CD4-positive, alpha-beta T cell treated with Interleukin-17A for 4 hours (primary cell): ENCODE data around the gene TEX29.

Experiments used
- DNase-seq: peaks from one replicate; pipeline ENCODE4 v3.0.0-alpha.2; 2020; ENCODE audit warnings: mixed read lengths

Gene TEX29

GRCh38 chr13:111292710-111293485 lies 27.5 kb upstream of the TEX29 start:
- DNase-seq, result no peak

- DNase-seq, result no peak
These were observed 24.6 kb upstream of the TEX29 start for GRCh38 chr13:111295886-111296285.

- DNase-seq, result no peak
These were observed 24.0 kb upstream of the TEX29 start for GRCh38 chr13:111296417-111296816.

GRCh38 chr13:111298214-111298975 lies 22.0 kb upstream of the TEX29 start:
- DNase-seq, result no peak

GRCh38 chr13:111302045-111302726 lies 18.3 kb upstream of the TEX29 start:
- no peak for DNase-seq

DNA sequence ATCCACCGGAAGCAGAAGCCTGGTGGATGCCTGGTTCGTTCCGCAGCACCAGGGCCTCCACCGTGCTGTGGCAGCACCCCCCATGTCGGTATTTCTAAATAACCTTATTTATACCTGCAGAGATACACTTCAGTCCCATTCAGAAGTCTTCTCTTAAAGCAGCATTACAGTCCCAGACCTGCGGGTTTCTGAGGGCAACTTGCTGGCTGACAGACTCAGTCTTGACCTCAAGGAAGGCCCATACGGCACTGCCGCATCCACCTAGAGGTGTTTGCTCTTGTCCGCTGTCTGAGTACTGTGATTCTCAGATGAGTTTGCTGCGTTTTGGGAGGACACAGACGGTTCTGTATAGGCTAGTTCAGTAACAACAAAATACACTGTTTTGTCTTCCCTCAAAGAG lies 16.9 kb upstream of the TEX29 start:
- DNase-seq, result no peak

GRCh38 chr13:111304041-111304544 lies 16.3 kb upstream of the TEX29 start:
- no peak for DNase-seq

- DNase-seq, result no peak
These were observed 15.7 kb upstream of the TEX29 start for GRCh38 chr13:111304603-111305289.

DNA sequence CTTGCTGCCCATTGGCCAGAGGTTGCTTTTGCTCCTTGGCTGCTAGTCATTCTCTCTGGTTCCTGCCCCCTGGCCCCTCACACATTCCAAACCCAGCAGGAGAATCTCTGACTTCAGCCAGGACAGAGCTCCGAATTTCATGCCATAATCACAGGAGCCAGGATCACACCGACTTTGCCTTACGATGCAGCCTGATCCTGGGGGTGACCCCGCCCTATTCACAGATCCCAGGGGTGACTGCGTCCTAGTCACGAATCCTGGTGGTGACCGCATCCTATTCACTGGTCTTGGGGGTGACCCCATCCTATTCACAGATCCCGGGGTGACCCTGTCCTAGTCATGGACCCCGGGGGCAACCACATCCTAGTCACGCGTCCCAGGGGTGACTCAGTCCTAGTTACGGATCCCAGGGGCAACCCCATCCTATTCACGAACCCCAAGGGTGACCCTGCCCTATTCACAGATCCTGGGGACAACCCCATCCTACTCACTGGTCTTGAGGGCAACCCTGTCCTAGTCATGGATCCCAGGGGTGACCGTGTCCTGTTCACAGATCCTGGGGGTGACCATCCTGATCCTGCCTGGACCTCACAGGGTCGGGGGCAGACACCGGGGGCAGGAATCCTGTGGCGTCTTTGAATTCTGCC lies 7.4 kb upstream of the TEX29 start:
- DNase-seq, result no peak

DNA sequence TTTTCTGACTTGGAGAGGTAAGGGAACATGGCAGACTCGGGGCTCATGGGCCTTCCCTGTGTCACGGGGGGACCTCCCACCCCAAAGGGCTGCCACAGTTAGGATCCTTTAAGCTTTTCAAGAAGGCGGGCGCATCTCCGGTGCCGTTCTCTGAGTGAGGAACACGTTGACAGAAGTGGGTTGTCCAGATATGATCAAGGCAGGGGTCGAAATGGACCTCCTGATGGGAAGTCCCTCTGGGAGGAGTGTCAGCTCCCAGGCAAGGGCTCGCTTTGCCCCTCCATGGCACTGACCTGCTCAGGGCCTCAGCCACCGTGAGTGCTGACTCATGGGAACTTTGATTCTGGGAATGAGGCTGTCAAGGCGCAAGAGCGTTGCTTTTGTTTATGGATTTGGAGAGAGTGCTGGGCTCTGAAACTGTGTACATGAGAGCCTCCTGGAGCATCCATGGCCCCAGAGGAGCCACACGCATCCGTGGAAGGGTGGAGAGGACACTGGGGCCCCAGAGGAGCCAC lies 6.5 kb upstream of the TEX29 start:
- no peak for DNase-seq

GRCh38 chr13:111314852-111315251 lies 5.6 kb upstream of the TEX29 start:
- no peak for DNase-seq

DNA sequence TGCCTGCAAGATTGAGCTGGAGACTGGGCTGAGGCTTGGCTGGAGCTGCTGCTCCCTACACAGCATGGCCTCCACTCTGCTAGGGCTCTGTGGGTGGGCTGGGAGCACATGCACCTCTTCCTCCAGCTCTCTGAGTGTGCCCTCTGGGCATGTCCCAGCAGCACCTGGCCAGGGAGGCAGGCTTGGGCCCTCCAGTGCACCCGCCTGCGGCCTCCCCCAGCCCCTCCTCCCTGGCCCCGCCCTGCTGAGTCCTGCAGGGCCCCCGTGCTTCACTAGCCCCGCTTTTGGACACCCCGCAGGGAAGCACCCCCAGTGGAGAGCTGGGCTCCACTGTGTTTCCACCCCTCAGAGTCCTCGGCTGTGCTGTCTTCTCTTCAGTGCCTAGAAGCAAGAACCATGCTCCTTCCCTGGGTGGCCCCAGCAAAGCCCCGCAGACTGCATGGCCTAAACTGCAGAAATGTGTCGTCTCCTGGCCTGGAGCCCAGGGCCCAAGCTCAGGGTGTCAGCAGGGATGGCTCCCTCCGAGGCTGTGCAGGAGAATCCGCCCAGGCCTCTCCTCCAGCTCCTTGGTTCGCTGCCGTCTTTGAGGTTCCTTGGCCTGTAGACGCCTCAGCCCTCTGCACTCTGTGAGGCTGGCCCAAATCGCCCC lies 5.0 kb upstream of the TEX29 start:
- DNase-seq, result no peak

GRCh38 chr13:111316161-111316730 lies 4.2 kb upstream of the TEX29 start:
- DNase-seq, result no peak

DNA sequence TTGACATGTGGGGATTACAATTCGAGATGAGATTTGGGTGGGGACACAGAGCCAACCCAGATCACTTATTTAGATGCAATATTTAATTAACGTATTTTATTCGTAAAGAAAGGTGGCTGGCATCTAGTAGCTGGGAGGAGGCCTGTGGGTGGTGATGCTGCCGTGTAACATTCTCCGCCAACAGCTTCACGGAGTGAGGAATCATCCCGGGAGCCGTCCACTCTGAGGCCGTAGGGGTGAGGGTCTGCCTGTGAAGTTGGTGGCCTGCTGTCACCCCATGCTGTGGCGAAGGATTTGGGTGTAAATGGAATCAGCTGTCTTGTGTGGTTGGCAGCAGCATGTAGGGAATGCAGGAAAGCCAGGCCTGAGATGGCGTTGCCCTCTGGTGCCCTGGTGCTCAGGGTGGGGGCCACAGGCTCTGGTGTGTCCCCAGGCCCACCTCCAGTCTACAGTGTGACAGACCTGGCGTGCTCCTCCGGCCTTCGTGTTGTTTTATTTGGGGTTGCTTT lies 3.3 kb upstream of the TEX29 start:
- DNase-seq, result no peak

- DNase-seq, result no peak
These were observed 2.7 kb upstream of the TEX29 start for GRCh38 chr13:111317571-111318345.

DNA sequence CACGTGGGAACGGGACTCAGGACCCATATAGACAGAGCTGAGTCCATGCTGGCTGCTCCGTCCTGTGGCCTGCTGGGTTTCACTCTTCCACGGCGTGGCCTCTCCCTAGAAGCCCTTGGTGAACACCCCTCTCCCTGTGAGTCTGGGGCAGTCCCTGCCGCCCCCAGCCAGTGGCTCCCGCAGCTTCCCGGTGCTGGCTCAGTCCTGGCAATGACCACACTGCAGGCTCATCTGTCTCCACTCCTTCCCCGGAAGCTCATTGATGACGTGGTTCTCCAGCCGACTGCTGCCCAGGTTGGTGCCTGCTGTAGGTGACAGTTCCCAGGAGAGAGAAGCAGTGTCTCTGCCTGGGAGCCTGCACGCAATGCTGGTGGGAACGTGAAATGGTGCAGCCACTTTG lies 2.1 kb upstream of the TEX29 start:
- DNase-seq, result no peak

- no peak for DNase-seq
These were observed 921 bp upstream of the TEX29 start for GRCh38 chr13:111319521-111319920.

DNA sequence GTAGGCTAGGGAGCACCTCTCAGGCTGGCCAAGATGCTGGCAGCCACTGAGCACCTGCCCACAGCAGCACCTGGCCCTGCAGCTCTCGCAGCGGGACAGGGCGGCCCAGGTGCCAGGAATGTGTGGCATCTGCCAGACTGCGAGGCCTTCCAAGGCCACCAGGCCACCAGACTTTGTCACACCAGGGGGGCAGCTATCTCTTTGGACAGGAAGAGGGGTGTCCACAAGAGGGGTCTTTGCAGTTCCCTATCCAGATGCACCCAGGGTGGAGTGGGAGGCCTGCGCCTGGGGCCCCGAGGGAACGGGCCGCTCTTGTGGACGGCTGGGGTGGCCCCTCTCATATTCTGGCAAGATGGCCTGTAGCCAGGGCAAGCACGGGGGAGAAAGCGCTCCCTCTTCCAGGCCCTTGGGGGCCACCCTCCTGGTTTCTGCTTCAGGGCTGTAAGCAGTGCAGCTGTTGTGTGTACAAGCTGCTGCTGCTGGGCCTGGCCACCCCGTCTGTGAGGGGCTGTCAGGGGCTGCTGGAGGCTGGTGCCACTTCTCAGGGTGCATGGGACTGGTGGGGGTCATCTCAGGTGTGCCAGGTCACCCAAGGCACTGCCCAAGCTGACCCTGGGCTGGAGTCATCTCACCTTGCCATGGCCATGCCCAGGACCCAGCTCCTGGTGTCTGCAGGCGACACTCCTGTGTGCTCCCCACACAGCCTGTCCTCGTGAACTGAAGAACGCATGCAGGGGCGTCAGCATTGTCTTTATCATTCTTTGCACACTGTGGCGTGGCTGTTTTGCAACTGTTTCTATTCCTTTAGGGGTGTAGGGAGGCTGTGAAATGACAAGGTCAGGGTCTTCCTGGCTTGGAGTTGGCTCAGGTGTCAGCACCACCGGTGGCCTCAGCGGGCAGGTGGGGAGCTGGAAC lies 1.8 kb downstream of the TEX29 start:
- no peak for DNase-seq

DNA sequence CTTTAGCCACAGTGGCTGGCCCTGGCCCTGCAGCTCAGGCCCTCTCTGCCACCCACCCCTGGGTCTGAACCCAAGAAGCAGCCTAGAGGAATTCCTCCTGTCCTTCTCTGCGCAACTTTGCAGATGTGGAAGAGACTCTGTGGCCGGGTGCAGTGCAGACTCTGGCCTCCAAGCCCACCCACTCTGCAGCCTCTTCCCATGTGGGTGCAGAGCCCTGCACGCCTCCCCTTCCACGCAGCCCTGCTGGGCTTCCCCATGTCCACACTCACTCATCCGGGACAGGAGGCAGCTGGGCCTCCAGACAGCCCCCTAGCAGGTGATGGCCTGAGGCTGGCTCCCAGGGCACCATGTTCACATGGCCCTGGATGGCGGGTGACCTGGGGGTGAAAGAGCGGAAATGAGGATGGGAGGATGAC lies 2.5 kb downstream of the TEX29 start:
- DNase-seq, result no peak
